A673 (cell line): ENCODE measurements around the gene NFIC.

Experiments
- CTCF ChIP-seq: fragments of 300-800, 200-600 bp; sonication (generic); conservative IDR thresholded peaks from 2 replicates; pipeline ENCODE4 v1.5.1; 2017; ENCODE audit warnings: low read depth, mild to moderate bottlenecking, antibody characterized with exemption, low read length, moderate library complexity, mixed read lengths
- EZH2 ChIP-seq: fragments of 200-600 bp; sonication (generic); IDR thresholded peaks from 2 replicates; pipeline ENCODE4 v1.6.1; 2017; ENCODE audit warnings: borderline replicate concordance, low read depth, mild to moderate bottlenecking, mixed read lengths, antibody characterized with exemption, low read length; ENCODE audit not compliant: poor library complexity, severe bottlenecking

- TF ChIP-seq CTCF, result no peak
- no peak for TF ChIP-seq EZH2
Observed at GRCh38 chr19:3344608-3345598, 21.5 kb upstream of the NFIC start.
